HFFc6 (cell line): ENCODE measurements around the gene PGAP1. TPM values are rescaled to one million over a fixed set of nuclear protein-coding genes. Genes with fewer than 3 reads are reported as not detected.

Experiments used
- DNase-seq: peaks from one replicate; pipeline ENCODE4 v3.0.0-alpha.2; 2018
- H3K27ac Mint-ChIP-seq: 2 replicates; pipeline ENCODE4 v1.8.0; 2020; ENCODE audit warnings: mild to moderate bottlenecking, mixed read lengths
- H3K27me3 Mint-ChIP-seq: 2 replicates; pipeline ENCODE4 v1.8.0; 2021; ENCODE audit warnings: mild to moderate bottlenecking, moderate library complexity, mixed read lengths; ENCODE audit not compliant: insufficient read depth
- H3K36me3 Mint-ChIP-seq: 2 replicates; pipeline ENCODE4 v1.8.0; 2021; ENCODE audit warnings: low read depth, mixed read lengths
- H3K4me1 Mint-ChIP-seq: 2 replicates; pipeline ENCODE4 v1.8.0; 2020; ENCODE audit warnings: low read depth, mixed read lengths
- H3K4me3 Mint-ChIP-seq: 2 replicates; pipeline ENCODE4 v1.8.0; 2020; ENCODE audit warnings: mild to moderate bottlenecking, moderate library complexity, mixed read lengths
- H3K9me3 Mint-ChIP-seq: 2 replicates; pipeline ENCODE4 v1.8.0; 2020; ENCODE audit warnings: mild to moderate bottlenecking, mixed read lengths
- CTCF ChIP-seq: fragments of 200-600 bp; sonication (generic); IDR thresholded peaks from 2 replicates; pipeline ENCODE4 v1.5.0; 2021; ENCODE audit warnings: antibody characterized with exemption, mild to moderate bottlenecking
- total RNA-seq, 6 experiments: library from RNA; stranded (reverse); fragmentation: NEBNext Ultra II Directional; extraction: Animal tissue kit (Norgen Biotek cat#: 25700); gene quantifications; 2 replicates in 1 of 6; 3 replicates in 5 of 6; pipeline ENCODE4 v1.2.3, GENCODE V29; 2021

PGAP1 gene
- total RNA-seq, 6 experiments from 2014 or later = 6.0 to 9.4 (median 7.3) TPM

DNA sequence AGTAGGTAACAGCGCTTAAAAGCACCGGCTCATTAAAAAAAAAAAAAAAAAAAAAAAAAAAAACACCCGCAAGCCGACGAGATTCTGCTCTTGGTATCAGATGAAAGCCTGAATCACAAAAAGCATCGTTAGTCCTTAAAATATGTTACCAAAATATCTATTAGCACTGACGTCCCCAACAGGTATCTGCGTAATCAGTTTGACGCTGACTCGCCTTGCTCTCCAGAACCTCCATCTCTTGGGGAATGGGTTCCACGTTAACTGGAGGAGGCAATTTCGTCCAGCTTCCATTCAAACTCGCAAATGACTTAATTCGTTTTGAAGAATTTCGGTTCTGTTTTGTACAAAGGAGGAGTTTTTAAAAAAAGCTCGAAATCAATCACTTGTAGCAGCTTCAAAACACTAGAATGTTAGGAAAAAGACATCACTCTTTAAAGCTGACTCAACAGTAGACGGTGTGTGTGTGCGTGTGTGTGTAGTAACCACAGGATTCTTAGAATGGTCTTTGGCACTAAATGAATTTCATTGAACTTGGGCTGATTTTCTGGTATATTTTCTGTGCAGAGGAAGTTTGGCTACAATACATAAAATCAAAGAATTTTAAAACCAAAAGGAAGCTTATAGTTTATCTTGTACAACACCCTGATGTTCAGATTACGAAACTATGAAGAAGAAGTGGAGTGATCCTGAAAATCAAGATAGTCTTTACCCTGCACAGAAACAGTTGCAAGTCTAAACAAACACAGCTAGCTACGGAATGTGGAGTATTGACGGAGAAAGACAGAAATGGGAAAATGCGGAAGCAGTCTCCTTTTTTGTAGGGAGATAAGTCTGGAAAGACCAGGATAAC lies 1.1 kb upstream of the PGAP1 start:
- Mint-ChIP-seq H3K9me3 (no peaks in the 10 kb centered on the region), H3K4me1 (peaks cover 35% of the 10 kb centered on the region), H3K27ac (peak overlapping the region; percentile 96), H3K27me3 (peaks cover 2% of the 10 kb centered on the region), H3K36me3 (no peaks in the 10 kb centered on the region), H3K4me3 (peak overlapping the region; percentile 93)
- peak; percentile 79 for DNase-seq
- no peak for TF ChIP-seq CTCF

DNA sequence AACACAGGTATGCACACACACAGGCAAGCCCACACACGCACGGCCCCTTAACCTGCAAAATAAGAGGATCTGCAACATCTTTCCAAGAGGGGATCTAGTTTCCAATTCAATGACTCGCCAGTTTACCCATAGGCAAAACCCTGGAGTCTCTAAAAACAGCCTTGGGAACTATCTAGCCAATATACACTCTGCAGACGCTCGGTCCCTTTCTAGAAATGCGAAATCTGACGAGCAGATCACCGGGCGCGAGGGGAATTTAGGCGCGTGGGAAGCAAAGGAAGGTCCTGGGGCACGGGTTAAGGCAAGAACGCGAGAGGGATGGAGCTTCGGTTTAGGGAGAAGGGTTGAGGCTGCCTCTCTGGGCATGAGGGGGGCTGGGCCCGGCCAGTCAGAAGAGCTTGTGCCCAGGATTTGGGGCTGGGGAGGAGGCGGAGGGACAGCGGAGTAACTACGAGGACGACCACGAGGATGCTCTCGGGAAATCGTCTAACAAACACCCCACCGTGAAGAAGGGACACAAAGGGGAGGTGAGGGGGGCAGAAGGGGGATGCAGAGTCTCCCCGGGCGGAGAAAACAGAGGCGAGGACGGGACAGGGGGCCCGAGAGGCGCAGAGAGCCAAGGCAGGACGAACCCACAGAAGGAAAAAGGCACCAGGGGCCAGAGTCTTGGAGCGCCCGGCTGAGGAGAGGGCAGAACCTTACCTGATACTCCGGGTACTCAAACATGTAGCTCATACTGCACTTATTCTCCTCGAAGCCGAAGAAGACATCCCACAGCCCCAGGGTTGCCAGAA lies 542 bp downstream of the PGAP1 start:
- Mint-ChIP-seq H3K36me3 (no peaks in the 10 kb centered on the region), H3K9me3 (no peaks in the 10 kb centered on the region), H3K27ac (peak overlapping the region; percentile 96), H3K4me1 (peaks cover 35% of the 10 kb centered on the region), H3K4me3 (peak overlapping the region; percentile 93), H3K27me3 (peaks cover 2% of the 10 kb centered on the region)
- TF ChIP-seq CTCF = no peak
- DNase-seq = peak; percentile 3

DNA sequence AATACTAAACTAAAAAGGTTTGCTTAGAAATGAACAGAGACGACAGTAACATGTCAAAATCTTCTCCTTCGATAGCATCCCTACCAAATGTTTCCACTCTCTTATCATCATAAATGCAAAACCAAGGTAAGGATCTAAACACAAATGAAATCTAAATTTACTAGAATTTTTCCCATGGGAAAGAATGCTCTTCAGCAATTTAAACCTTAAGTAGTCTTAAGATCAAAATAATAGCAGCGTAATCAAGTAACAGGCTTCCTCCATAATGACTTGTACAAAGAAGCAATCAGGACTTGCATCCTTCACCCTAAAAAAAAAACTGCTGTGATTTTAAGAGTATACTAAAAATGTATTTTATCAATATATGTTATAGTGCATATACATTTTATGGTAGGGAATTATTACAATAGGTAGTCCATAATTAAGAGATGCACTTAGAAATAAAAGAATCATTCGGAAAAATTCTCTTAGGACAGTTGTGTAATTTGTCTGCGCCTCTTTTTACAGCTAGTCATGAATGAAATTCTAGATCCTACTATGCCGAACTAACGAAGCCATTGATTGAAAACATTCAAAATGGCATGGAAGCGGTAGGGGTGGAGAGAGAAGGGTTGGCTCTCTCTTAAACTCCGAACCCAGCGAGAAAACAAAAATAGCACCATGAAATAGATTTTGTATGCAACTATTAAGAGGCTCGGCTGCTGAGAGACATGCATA lies 1.3 kb downstream of the PGAP1 start:
- Mint-ChIP-seq H3K4me3 (peak overlapping the region; percentile 93), H3K9me3 (no peaks in the 10 kb centered on the region), H3K27me3 (peaks cover 2% of the 10 kb centered on the region), H3K4me1 (peaks cover 35% of the 10 kb centered on the region), H3K36me3 (no peaks in the 10 kb centered on the region), H3K27ac (peak overlapping the region; percentile 96)
- DNase-seq = peak; percentile 3
- TF ChIP-seq CTCF = no peak

- Mint-ChIP-seq H3K4me1 (peaks cover 41% of the 10 kb centered on the region), H3K4me3 (peak overlapping the region; percentile 93)
These were observed 2.5 kb downstream of the PGAP1 start for GRCh38 chr2:196924051-196924450.

More at GRCh38 chr2:196924051-196924450, 2.5 kb downstream of the PGAP1 start:
- H3K9me3 Mint-ChIP-seq = no peaks in the 10 kb centered on the region
- no peak for TF ChIP-seq CTCF
- H3K27ac Mint-ChIP-seq = no peak overlapping the region
- no peak for DNase-seq
- peaks cover 2% of the 10 kb centered on the region for H3K27me3 Mint-ChIP-seq
- H3K36me3 Mint-ChIP-seq = peaks cover 8% of the 10 kb centered on the region
